Brain pericyte (primary cell): Measurements from ENCODE around the gene MYLK3.

ENCODE experiments used
- DNase-seq: peaks from one replicate; pipeline ENCODE4 v3.0.0-alpha.2; 2012; ENCODE audit warnings: low read depth, low spot score

MYLK3 gene

DNA sequence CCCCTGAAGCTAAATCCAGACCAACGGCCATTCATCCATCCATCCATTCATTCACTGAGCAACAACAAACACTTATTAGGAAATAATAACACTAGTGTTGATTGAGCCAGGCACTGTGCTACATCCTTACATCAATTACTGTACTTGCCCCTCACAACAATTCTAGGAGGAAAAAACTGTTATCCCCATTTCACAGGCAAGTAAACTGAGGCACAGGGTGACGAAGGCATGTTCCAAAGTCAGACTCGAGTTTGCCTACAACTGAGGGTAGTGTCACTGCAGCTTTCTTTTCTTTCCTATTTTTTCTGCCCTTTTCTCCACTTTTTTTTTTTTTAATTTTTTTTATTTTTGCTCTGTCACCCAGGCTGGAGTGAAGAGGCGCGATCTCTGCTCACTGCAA lies 11.2 kb upstream of the MYLK3 start:
- no peak for DNase-seq

GRCh38 chr16:46757339-46758050 lies 9.4 kb upstream of the MYLK3 start:
- no peak for DNase-seq

GRCh38 chr16:46756772-46757171 lies 8.6 kb upstream of the MYLK3 start:
- no peak for DNase-seq

- DNase-seq: no peak
Observed at GRCh38 chr16:46753015-46753414, 4.9 kb upstream of the MYLK3 start.

GRCh38 chr16:46751381-46751780 lies 3.2 kb upstream of the MYLK3 start:
- no peak for DNase-seq

- DNase-seq: no peak
Observed at GRCh38 chr16:46748775-46749705, 896 bp upstream of the MYLK3 start.

DNA sequence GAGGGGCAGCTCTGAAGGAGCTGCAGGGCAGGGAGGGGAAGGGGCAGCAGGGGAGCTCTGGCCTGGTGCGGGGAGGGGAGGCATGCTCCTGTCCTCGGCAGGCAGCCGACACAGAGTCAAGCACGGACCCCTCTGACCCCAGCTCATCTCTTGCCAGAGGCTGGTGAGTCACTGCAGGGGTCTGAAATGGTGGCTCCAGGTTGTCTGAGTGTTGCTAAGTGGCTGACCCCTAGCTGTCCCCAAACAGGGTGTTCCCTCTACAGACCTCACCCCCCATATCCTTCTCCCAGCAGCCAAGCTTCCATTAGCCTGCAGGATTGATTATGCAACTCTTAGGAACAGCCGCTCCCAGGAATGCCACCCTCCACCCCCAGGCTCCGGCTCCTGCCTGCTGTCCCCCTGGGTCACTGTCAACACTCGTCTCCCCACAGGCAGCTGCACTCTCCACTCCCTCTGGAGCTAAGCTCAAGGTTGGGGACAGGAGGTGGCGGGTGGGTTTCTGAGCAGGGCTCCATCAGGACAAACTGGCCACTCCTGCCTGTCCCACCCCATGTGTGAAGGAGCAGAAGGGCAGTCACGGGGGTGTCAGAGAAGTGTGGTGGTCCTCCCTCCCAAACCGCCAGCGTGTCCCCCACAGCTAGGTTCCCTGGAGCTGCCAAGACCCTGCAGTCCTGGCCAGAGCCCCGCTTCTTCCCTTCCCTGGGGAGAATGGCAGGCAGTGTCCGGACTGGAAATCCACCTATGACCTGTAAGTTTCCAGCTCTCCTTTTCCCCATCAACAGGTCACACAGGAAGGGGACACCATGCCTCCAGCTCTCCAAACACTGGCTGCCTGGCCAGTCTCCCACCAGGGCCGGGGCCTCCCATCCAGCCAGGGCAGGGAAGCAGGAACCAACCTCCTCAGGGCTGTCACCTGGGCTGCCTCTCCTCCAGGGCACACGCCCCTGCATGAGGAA lies 1.0 kb downstream of the MYLK3 start:
- no peak for DNase-seq

DNA sequence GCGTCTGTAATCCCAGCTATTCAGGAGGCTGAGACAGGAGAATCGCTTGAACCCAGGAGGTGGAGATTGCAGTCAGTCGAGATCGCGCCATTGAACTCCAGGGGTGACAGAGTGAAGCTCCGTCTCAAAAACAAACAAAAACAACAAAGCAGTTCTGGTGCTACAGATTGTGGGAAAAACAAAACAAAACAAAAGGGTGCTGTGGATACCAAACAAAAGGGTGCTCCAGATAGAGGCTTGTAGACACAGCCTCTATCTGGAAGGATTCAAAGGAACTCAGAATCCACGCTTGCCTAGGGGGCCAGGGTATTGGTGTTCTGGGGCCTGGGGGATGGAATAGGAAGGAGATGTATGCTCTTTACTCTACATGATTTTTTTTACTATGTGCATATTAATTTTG lies 2.5 kb downstream of the MYLK3 start:
- no peak for DNase-seq

DNA sequence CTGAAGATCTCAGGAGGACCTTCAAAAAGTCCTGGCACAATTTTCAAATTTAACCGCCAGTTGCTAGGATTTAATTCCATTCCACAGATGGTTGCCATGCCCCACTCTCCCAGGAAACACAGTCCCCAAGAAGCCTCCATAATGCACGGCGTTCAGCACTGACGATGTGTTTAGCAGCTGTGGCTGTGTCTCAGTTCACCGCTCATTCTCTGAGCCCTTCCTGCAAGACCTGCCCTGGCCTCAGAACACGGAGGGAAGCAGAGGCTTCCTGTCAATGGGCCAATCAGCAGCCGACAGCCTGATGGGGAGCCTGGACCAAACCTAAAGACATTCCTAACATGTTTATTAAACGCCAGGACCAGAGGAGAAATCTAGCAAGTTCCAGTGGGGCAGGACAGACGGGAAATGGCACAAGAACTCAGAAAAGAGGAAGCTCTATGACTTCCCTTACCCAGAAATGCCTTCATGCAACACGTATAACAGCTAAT lies 4.9 kb downstream of the MYLK3 start:
- no peak for DNase-seq

DNA sequence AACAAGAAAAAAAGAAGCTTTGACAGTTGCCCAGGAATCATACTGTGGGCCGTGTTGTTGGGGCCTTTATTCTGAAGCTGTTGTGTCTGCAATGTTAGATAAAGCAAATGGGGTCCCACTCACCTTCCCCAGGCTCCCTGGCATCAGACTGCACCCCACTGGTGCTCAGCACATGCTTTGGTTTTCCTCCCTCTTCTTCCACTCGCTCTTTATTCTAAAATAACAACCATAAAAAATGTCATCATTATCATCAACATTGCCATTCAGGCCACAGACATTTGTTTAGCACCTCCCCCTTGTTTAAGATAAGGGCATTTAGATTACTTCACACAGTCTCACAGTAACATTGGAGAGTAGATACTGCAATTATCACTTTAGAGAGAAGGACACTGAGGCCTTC lies 8.2 kb downstream of the MYLK3 start:
- DNase-seq: no peak

- no peak for DNase-seq
Observed at GRCh38 chr16:46737621-46738214, 10.4 kb downstream of the MYLK3 start.

GRCh38 chr16:46736695-46737094 lies 11.4 kb downstream of the MYLK3 start:
- DNase-seq: no peak

- DNase-seq: no peak
Observed at GRCh38 chr16:46733319-46733830, 14.8 kb downstream of the MYLK3 start.

DNA sequence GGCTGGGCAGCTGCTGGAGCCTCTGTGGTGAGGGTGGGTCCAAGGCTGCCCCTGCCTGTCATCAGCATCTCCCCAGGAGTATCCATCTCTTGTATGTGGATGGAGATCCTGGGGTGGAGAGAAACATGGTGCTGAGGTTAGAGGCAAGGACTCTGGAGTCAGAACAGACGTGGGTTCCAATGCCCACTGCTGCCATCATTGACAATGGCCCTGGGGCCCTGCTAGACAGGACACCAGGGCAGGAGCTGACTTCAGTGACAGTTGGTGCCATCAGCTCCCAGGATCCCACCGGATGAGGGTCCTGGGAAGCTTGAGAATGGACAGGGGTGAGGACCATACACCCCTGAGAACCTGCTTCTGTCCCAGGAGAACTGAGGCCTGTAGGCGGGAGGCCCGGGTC lies 15.6 kb downstream of the MYLK3 start:
- DNase-seq: no peak

GRCh38 chr16:46731691-46732555 lies 16.2 kb downstream of the MYLK3 start:
- no peak for DNase-seq

GRCh38 chr16:46730801-46731690 lies 17.1 kb downstream of the MYLK3 start:
- no peak for DNase-seq

DNA sequence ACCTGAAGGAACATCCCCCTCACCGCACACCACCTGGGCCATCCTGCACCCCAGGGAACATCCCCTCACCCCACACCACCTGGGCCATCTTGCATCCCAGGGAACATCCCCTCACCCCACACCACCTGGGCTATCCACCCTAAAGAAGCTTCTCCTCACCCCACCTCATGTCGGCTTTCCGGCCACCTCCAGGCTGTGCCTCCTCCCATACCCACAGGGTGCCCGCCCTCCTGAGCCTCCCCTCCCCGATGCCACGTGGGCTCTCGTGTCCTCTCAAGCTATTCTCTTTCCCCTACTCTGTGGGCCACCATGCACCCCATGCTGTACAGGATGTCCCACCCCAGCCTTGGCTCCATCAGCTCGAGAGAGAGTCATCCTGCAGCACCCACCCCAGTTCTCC lies 18.0 kb downstream of the MYLK3 start:
- DNase-seq: no peak

DNA sequence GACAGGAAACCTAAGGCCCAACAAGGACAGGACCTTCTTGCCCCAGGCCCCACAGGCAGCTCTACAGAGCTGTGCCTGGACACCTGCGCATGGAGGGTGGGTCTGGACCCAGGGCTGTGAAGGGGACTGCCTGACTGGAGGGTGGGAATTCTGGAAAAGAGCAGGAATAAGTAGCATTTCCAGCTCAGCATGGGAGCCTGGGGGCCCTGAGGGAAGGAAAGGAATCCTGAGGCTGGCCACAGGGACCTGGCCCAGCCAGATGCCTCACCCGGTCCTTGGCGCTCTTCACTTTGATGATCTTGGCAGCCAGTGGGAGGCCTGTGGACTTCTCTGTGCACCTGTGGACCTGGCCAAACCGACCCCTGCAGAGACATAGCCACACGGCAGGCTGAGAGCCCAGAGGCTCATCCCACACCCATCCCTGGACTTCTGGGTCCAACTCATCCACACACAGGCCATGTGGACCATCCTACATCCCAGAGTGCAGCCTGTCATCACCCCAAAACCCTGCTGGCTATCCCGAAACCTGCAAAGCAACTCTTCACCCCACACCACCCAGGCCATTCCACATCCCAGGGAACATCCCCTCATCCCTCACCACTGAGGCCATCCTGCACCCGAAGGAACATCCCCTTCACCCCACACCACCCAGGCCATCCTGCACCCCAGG lies 18.7 kb downstream of the MYLK3 start:
- DNase-seq: no peak
